WTC11 (cell line): ENCODE results near the gene ADCY1.

Experiments
- CREM ChIP-seq: sonication (generic); formaldehyde crosslinking; IDR thresholded peaks from 2 replicates; pipeline ENCODE4 v1.8.1; 2022; ENCODE audit warnings: mild to moderate bottlenecking, missing genetic modification reagents, moderate library complexity
- ESRRA ChIP-seq: sonication (generic); formaldehyde crosslinking; IDR thresholded peaks from 2 replicates; pipeline ENCODE4 v1.8.1; 2022; ENCODE audit warnings: mild to moderate bottlenecking, missing genetic modification reagents, borderline replicate concordance
- MXD4 ChIP-seq: fragments of 250-450 bp; sonication (Bioruptor Pico); IDR thresholded peaks from 2 replicates; pipeline ENCODE4 v1.8.0; 2021; ENCODE audit warnings: mild to moderate bottlenecking, moderate library complexity, borderline replicate concordance
- ZNF317 ChIP-seq: sonication (generic); formaldehyde crosslinking; IDR thresholded peaks from 2 replicates; pipeline ENCODE4 v1.8.1; 2023; ENCODE audit warnings: low read depth, mild to moderate bottlenecking, moderate library complexity, missing genetic modification reagents, borderline replicate concordance
- TF ChIP-seq, protein P1 (sequence below): fragments of 200-600 bp; IDR thresholded peaks from 2 replicates; pipeline ENCODE4 v1.8.0; 2022; ENCODE audit warnings: antibody characterized with exemption
- TF ChIP-seq, protein P2 (sequence below): sonication (generic); formaldehyde crosslinking; IDR thresholded peaks from 2 replicates; pipeline ENCODE4 v1.8.1; 2023; ENCODE audit warnings: mild to moderate bottlenecking, moderate library complexity, missing genetic modification reagents

DNA sequence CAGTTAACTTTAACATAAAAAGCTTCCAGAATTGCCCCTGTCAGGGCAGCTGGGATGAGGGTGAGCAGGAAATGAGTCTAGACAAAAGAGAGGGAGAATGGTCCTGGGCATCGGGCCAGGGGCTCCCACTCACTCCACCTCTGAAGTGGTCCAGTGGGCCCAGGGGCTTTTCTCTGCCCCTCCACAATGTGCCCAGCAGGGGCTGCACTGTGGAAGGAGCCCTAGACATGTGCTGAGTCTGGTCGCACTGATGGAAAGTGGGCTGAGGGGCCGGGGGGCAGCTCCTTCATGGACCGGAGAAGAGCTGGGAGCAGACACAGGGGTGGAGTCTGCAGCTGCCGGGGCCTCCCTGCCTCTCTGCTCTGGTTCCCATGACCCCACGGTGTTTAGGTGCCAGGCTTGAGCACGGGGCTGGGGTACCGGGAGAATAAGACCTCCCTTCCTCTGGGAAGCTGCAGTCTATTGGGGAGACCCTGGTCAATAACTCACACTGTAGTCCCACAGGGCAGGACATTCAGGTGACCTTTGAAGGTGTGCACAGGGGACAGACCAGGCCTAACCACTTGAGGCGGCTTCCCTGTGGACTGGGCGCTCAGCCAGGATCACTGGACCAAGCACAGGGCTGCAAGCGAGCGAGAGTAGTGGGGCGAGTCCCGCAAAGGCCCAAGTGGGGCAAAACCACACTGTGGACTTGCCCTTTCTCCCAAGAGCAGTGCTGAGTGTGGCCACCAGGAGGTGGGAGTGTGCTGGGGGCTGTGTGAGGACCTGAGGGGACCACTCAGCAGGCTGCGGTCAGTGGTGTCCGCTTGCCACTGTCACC lies 6.1 kb downstream of the ADCY1 start:
- no peak for TF ChIP-seq CREM (CRISPR knock-in tag)
- TF ChIP-seq, protein P1, sequence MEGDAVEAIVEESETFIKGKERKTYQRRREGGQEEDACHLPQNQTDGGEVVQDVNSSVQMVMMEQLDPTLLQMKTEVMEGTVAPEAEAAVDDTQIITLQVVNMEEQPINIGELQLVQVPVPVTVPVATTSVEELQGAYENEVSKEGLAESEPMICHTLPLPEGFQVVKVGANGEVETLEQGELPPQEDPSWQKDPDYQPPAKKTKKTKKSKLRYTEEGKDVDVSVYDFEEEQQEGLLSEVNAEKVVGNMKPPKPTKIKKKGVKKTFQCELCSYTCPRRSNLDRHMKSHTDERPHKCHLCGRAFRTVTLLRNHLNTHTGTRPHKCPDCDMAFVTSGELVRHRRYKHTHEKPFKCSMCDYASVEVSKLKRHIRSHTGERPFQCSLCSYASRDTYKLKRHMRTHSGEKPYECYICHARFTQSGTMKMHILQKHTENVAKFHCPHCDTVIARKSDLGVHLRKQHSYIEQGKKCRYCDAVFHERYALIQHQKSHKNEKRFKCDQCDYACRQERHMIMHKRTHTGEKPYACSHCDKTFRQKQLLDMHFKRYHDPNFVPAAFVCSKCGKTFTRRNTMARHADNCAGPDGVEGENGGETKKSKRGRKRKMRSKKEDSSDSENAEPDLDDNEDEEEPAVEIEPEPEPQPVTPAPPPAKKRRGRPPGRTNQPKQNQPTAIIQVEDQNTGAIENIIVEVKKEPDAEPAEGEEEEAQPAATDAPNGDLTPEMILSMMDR: peak; percentile 60
- TF ChIP-seq, protein P2, sequence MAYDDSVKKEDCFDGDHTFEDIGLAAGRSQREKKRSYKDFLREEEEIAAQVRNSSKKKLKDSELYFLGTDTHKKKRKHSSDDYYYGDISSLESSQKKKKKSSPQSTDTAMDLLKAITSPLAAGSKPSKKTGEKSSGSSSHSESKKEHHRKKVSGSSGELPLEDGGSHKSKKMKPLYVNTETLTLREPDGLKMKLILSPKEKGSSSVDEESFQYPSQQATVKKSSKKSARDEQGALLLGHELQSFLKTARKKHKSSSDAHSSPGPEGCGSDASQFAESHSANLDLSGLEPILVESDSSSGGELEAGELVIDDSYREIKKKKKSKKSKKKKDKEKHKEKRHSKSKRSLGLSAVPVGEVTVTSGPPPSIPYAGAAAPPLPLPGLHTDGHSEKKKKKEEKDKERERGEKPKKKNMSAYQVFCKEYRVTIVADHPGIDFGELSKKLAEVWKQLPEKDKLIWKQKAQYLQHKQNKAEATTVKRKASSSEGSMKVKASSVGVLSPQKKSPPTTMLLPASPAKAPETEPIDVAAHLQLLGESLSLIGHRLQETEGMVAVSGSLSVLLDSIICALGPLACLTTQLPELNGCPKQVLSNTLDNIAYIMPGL (CRISPR knock-in tag): no peak
- no peak for TF ChIP-seq ESRRA (CRISPR knock-in tag)
- no peak for TF ChIP-seq ZNF317 (CRISPR knock-in tag)
- no peak for TF ChIP-seq MXD4 (CRISPR knock-in tag)
